NCI-H2029 (cell line): ENCODE data around the gene HFM1.

Experiments used
- DNase-seq: peaks from one replicate; lab custom pipeline; 2025; lab: John Stamatoyannopoulos, UW

Gene HFM1

DNA sequence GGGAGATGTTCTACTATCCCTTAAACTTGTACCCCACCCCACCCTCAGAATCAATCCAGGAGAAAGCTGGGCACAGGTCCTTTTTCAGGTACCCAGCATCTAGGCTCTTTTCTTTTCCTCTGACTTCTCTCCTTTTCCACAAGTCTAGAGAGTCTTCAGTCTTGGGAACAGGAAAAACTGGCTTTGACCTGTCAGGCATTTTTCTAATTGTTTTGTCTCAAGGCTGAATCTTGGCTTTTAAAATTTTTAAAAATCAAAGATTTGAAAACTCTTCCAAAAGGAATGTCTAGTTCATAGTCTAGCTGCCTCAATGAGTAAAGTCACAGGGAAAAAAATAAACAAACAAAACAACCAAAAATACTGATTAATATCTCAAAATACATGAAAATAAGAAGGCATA is 161.5 kb downstream of the HFM1 start:
- DNase-seq: no peak

DNA sequence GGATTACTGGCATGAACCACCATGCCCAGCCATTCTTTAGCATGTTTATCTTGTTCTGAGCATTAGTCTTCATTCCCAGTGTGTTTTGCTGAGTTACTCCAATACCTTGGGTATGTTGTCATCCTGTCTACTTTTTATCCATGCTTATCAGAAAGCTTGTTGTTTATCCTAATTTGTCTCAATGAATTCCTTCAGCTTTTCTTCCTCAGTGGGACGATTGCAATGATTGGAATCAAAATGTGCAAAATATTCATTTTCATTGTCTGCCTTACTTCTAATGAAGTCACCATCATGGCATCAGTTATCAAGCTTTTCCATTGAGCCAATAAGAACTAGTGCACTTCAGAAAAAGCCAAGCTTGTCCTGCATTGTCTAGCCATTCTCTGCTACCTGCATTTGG is 170.5 kb downstream of the HFM1 start:
- DNase-seq: no peak

- DNase-seq: no peak
Measured at GRCh38 chr1:91226741-91227140, 177.9 kb downstream of the HFM1 start.

- no peak for DNase-seq
Measured at GRCh38 chr1:91224878-91225277, 179.8 kb downstream of the HFM1 start.

DNA sequence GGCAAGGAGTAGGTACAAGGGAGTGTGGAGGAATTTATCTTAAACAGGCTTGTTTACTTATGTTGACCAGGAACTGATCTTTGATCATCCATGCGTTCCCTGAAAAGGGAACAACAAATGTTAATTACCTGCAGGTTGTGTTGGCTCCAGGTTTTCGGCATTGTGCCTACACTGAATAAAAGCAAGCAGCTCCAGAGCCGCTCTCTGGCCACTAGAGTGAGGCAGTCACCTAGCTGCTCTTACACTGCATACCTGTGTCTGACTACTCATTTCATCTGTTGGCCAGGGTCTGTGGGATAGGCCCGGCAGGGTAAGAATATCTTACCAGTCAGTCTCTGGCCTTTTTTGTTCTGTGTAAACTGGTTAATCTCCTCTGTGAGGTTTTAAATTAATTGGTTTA is 183.6 kb downstream of the HFM1 start:
- no peak for DNase-seq

DNA sequence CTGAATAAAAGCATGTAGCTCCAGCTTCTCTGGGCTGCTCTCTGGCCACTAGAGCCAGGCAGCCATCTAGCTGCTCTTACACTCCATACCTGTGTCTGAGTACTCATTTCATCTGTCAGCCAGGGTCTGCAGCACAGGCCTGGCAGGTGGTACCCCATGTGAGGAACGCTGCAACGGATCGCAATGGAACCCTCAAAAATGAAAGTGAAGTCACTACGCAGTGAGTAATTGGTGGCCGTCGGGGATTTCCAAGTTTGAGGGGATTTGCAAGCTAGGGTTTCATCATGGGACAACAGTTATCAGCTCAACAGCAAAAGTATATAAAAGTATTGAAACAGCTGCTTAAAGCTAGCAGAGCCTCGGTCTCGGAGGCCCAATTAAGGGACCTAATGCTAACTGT is 186.7 kb downstream of the HFM1 start:
- DNase-seq: no peak
